Measurements from ENCODE around the gene HSD3B1. TPM values are rescaled to one million over a fixed set of nuclear protein-coding genes. Genes with fewer than 3 reads are reported as not detected.
"Not testable (repeated sequence)": the region's sequence is repeated elsewhere in the genome, so short reads cannot be mapped to it uniquely, and the experiment has no call there.

Gene HSD3B1
- total RNA-seq, 1 experiment from 2014 or later, result 0.39 TPM

DNA sequence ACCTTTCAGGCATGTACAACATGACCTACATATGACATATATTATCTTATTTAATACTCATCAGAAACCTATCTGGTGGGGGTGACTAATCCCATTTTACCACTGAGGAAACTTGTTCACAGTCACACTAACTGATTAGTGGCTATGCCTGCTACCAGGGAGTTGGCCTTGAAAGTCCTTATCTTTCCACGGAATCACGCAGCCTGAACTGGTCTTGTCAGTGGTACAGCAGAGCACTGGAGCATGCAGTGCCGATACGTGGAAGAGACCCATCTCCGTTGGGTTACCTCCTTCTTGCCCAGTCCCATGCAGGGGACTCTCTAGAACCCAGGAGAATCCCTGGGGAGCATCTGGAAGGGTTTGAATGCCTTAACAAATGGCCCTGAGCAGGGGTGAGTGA, 8.2 kb downstream of the HSD3B1 start:
- H3K9me2 ChIP-seq (ENCODE audit: insufficient read depth), result no peaks in the 10 kb centered on the region; the same call in 1 of the 2 replicates
- H3K9me3 ChIP-seq (ENCODE audit: insufficient read depth, low read depth), result no peaks in the 10 kb centered on the region
- H3F3A ChIP-seq (ENCODE audit: insufficient read depth, low read depth), result no peaks in the 10 kb centered on the region
- no peak for DNase-seq
- H3K27ac ChIP-seq, result no peak overlapping the region
- H2AFZ ChIP-seq, result no peak overlapping the region
- CTCF ChIA-PET, result no interaction called here
- BruUV-seq (replicated peaks), result no TSS peak
- POLR2A ChIA-PET (ENCODE audit: unreplicated experiment), result no interaction called here
- intact Hi-C loops (cut with micrococcal nuclease; ENCODE audit: unreplicated experiment), result no loop called here
- H4K20me1 ChIP-seq (ENCODE audit: insufficient read depth), result no peaks in the 10 kb centered on the region
- no peaks in the 10 kb centered on the region for H3K36me3 ChIP-seq (ENCODE audit: low read depth)
- peaks cover 3% of the 10 kb centered on the region for H3K4me1 ChIP-seq (replicated peaks; ENCODE audit: insufficient read depth)
- H3K4me2 ChIP-seq, result no peak overlapping the region
- no peaks in the 10 kb centered on the region for H3K27me3 ChIP-seq (ENCODE audit: insufficient read depth, low read depth)
- TF ChIP-seq EZH2 (IDR thresholded peaks at IDR 0.05; ENCODE audit: low read depth), result no peak
- TF ChIP-seq CTCF (conservative IDR thresholded peaks at IDR 0.05), result no peak
- H3K4me3 ChIP-seq, result no peak overlapping the region
- H3K79me2 ChIP-seq (ENCODE audit: low read depth), result no peaks in the 10 kb centered on the region

GRCh38 chr1:119516247-119516646, 9.2 kb downstream of the HSD3B1 start:
- no peaks in the 10 kb centered on the region for H3K79me2 ChIP-seq (ENCODE audit: low read depth)
- H3K9me3 ChIP-seq (ENCODE audit: insufficient read depth, low read depth), result no peaks in the 10 kb centered on the region
- no peaks in the 10 kb centered on the region for H3F3A ChIP-seq (ENCODE audit: insufficient read depth, low read depth)
- no peaks in the 10 kb centered on the region for H3K4me1 ChIP-seq (replicated peaks; ENCODE audit: insufficient read depth)
- intact Hi-C loops (cut with micrococcal nuclease; ENCODE audit: unreplicated experiment), result no loop called here
- H2AFZ ChIP-seq, result no peak overlapping the region
- DNase-seq, result no peak
- no peaks in the 10 kb centered on the region for H4K20me1 ChIP-seq (ENCODE audit: insufficient read depth)
- no peaks in the 10 kb centered on the region; the same call in 1 of the 2 replicates for H3K9me2 ChIP-seq (ENCODE audit: insufficient read depth)
- no TSS peak for BruUV-seq (replicated peaks)
- no peak overlapping the region for H3K4me3 ChIP-seq
- no peak overlapping the region for H3K27ac ChIP-seq
- ChIA-PET POLR2A (ENCODE audit: unreplicated experiment) (no interaction called here), CTCF (no interaction called here)
- H3K4me2 ChIP-seq, result no peak overlapping the region
- H3K27me3 ChIP-seq (ENCODE audit: insufficient read depth, low read depth), result no peaks in the 10 kb centered on the region
- TF ChIP-seq EZH2 (IDR thresholded peaks at IDR 0.05; ENCODE audit: low read depth), result no peak
- no peak for TF ChIP-seq CTCF (conservative IDR thresholded peaks at IDR 0.05)
- no peaks in the 10 kb centered on the region for H3K36me3 ChIP-seq (ENCODE audit: low read depth)

DNA sequence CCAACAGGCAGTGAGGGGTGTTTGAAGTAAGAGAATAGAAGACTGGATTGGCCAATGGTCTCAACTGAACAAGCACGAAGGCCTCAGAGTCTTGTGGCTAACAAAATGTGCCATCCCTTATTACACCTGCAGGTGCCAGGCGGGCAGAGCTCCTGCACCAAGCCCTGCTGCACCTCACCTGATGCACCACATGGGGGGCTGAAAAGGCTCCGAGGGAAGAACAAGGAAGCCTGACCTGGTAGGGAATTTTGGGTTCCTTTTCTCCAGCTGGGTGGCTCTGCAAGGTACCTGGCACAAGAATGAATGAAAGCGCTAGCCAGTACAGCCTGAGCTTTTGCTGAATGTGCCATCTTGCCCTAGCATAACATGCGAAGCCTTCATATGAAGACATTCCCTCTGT, 9.7 kb downstream of the HSD3B1 start:
- BruUV-seq (replicated peaks), result no TSS peak
- ChIA-PET POLR2A (ENCODE audit: unreplicated experiment) (no interaction called here), CTCF (no interaction called here)
- H3K9me2 ChIP-seq (ENCODE audit: insufficient read depth), result no peaks in the 10 kb centered on the region; the same call in 1 of the 2 replicates
- no peak overlapping the region for H3K4me2 ChIP-seq
- H3K9me3 ChIP-seq (ENCODE audit: insufficient read depth, low read depth), result no peaks in the 10 kb centered on the region
- H3K4me3 ChIP-seq, result no peak overlapping the region
- H3K27me3 ChIP-seq (ENCODE audit: insufficient read depth, low read depth), result no peaks in the 10 kb centered on the region
- intact Hi-C loops (cut with micrococcal nuclease; ENCODE audit: unreplicated experiment), result no loop called here
- TF ChIP-seq EZH2 (IDR thresholded peaks at IDR 0.05; ENCODE audit: low read depth) (no peak), CTCF (conservative IDR thresholded peaks at IDR 0.05) (peak; percentile 37; the same call in 1 of the 2 replicates)
- no peaks in the 10 kb centered on the region for H3K79me2 ChIP-seq (ENCODE audit: low read depth)
- H3K4me1 ChIP-seq (replicated peaks; ENCODE audit: insufficient read depth), result no peaks in the 10 kb centered on the region
- no peak overlapping the region for H3K27ac ChIP-seq
- H3F3A ChIP-seq (ENCODE audit: insufficient read depth, low read depth), result no peaks in the 10 kb centered on the region
- H3K36me3 ChIP-seq (ENCODE audit: low read depth), result no peaks in the 10 kb centered on the region
- no peaks in the 10 kb centered on the region for H4K20me1 ChIP-seq (ENCODE audit: insufficient read depth)
- DNase-seq, result peak in 1 of 2 experiments; percentile 9
- no peak overlapping the region for H2AFZ ChIP-seq

GRCh38 chr1:119517667-119518066, 10.7 kb downstream of the HSD3B1 start:
- not testable (repeated sequence) for H3F3A ChIP-seq (ENCODE audit: insufficient read depth, low read depth)

More at GRCh38 chr1:119517667-119518066, 10.7 kb downstream of the HSD3B1 start:
- H3K9me3 ChIP-seq (ENCODE audit: insufficient read depth, low read depth); DNase-seq; H3K27ac ChIP-seq; BruUV-seq (replicated peaks); H3K4me1 ChIP-seq (replicated peaks; ENCODE audit: insufficient read depth); H3K27me3 ChIP-seq (ENCODE audit: insufficient read depth, low read depth); H4K20me1 ChIP-seq (ENCODE audit: insufficient read depth); H3K4me2 ChIP-seq; intact Hi-C loops (cut with micrococcal nuclease; ENCODE audit: unreplicated experiment); CTCF ChIA-PET; H3K4me3 ChIP-seq; H3K79me2 ChIP-seq (ENCODE audit: low read depth); POLR2A ChIA-PET (ENCODE audit: unreplicated experiment); H2AFZ ChIP-seq; H3K9me2 ChIP-seq (ENCODE audit: insufficient read depth); H3K36me3 ChIP-seq (ENCODE audit: low read depth): not testable (repeated sequence)

All from PC-9 (cell line).